Smooth muscle cell (in vitro differentiated cells): ENCODE results near the gene ETDA. TPM values are rescaled to one million over a fixed set of nuclear protein-coding genes. Genes with fewer than 3 reads are reported as not detected.
A peak's percentile ranks its signal among the peaks of the same experiment; 100 is the strongest.

Source experiments
- DNase-seq: peaks from one replicate; lab custom pipeline; 2025; ENCODE audit not compliant: unreplicated experiment; lab: John Stamatoyannopoulos, UW
- H2AFZ ChIP-seq: fragments of 200-600 bp; sonication (generic); 2 replicates; pipeline ENCODE4 v1.6.0; 2016; ENCODE audit warnings: antibody characterized with exemption, low read depth, mild to moderate bottlenecking
- H3F3A ChIP-seq: fragments of 200-600 bp; sonication (generic); 2 replicates; pipeline ENCODE4 v1.6.0; 2017; ENCODE audit warnings: antibody characterized with exemption, low read depth
- H3K27ac ChIP-seq: fragments of 200-600 bp; sonication (generic); 2 replicates; pipeline ENCODE4 v1.5.1; 2016; ENCODE audit warnings: low read depth, mild to moderate bottlenecking
- H3K27me3 ChIP-seq: fragments of 200-600 bp; sonication (generic); 2 replicates; pipeline ENCODE4 v1.6.1; 2016; ENCODE audit warnings: low read depth, mild to moderate bottlenecking
- H3K36me3 ChIP-seq: fragments of 200-600 bp; sonication (generic); 2 replicates; pipeline ENCODE4 v1.5.1; 2016; ENCODE audit warnings: low read depth
- H3K4me1 ChIP-seq: fragments of 200-600 bp; sonication (generic); 2 replicates; pipeline ENCODE4 v1.5.1; 2016; ENCODE audit warnings: low read depth
- H3K4me2 ChIP-seq: fragments of 200-600 bp; sonication (generic); 2 replicates; pipeline ENCODE4 v1.6.0; 2016; ENCODE audit warnings: mild to moderate bottlenecking
- H3K4me3 ChIP-seq: fragments of 200-600 bp; sonication (generic); 2 replicates; pipeline ENCODE4 v1.5.1; 2016; ENCODE audit warnings: mild to moderate bottlenecking
- H3K79me2 ChIP-seq: fragments of 200-600 bp; sonication (generic); 2 replicates; pipeline ENCODE4 v1.6.0; 2016; ENCODE audit warnings: low read depth, mild to moderate bottlenecking
- H3K9ac ChIP-seq: fragments of 200-600 bp; sonication (generic); 2 replicates; pipeline ENCODE4 v1.6.0; 2016; ENCODE audit warnings: low read depth
- H3K9me3 ChIP-seq: fragments of 200-600 bp; sonication (generic); replicated peaks from 2 replicates; pipeline ENCODE4 v1.5.1; 2016; ENCODE audit warnings: low read depth
- H4K20me1 ChIP-seq: fragments of 200-600 bp; sonication (generic); 2 replicates; pipeline ENCODE4 v1.6.0; 2016; ENCODE audit warnings: low read depth
- WGBS: methylation state at CpG from one replicate; pipeline ENCODE4 v1.1.7; 2016; ENCODE audit warnings: low lambda C conversion rate; 5-methylcytosine and 5-hydroxymethylcytosine counted together
- polyA plus RNA-seq: library from polyadenylated mRNA; unstranded; fragments of >200 nt; fragmentation: Nextera tagmentation; extraction: Ambion mirVana; gene quantifications from 2 replicates; pipeline ENCODE4 v1.2.1, GENCODE V29; 2016
- total RNA-seq: library from RNA; depleted of rRNA; stranded (reverse); fragments of >200 nt; gene quantifications from 2 replicates; pipeline ENCODE4 v1.2.3, GENCODE V29; 2014
- TF ChIP-seq, protein P1 (sequence below): fragments of 200-600 bp; sonication (generic); IDR thresholded peaks from 2 replicates; pipeline ENCODE4 v1.5.1; 2017; ENCODE audit warnings: borderline replicate concordance, mild to moderate bottlenecking, antibody characterized with exemption; ENCODE audit not compliant: insufficient read depth, poor library complexity, severe bottlenecking

ETDA gene
- total and polyA plus RNA-seq, 2 experiments from 2014 or later, result not detected

DNA sequence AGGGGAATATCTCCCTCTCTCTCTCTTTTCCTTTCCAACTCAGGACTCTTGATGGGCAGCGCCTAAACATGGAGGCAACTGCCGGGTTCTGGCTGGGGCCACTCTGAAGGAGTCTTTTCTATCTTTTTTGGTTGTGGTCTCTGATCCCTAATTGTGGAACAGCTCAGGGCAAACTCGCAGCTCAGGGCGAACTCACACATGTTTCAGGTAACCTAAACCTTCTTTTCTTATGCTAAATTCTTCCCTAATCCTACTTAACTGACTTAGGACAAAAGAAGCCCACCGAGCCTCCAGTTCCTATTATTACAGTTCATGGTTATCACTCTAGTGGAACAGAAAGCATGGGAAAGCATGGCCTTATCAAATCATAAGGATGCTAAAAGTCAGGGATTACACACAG, 21.3 kb downstream of the ETDA start:
- Histone ChIP-seq H3F3A (no peaks in the 10 kb centered on the region), H3K36me3 (no peaks in the 10 kb centered on the region), H3K9me3 (peaks cover 3% of the 10 kb centered on the region), H2AFZ (no peak overlapping the region), H3K79me2 (no peaks in the 10 kb centered on the region), H4K20me1 (no peaks in the 10 kb centered on the region), H3K4me1 (no peaks in the 10 kb centered on the region), H3K9ac (no peak overlapping the region), H3K4me2 (no peak overlapping the region), H3K4me3 (no peak overlapping the region), H3K27me3 (no peaks in the 10 kb centered on the region), H3K27ac (no peak overlapping the region)
- TF ChIP-seq, protein P1, sequence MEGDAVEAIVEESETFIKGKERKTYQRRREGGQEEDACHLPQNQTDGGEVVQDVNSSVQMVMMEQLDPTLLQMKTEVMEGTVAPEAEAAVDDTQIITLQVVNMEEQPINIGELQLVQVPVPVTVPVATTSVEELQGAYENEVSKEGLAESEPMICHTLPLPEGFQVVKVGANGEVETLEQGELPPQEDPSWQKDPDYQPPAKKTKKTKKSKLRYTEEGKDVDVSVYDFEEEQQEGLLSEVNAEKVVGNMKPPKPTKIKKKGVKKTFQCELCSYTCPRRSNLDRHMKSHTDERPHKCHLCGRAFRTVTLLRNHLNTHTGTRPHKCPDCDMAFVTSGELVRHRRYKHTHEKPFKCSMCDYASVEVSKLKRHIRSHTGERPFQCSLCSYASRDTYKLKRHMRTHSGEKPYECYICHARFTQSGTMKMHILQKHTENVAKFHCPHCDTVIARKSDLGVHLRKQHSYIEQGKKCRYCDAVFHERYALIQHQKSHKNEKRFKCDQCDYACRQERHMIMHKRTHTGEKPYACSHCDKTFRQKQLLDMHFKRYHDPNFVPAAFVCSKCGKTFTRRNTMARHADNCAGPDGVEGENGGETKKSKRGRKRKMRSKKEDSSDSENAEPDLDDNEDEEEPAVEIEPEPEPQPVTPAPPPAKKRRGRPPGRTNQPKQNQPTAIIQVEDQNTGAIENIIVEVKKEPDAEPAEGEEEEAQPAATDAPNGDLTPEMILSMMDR, result no peak
- DNase-seq, result no peak
- 48% methylated on average over 5 of the region's 5 CpGs for WGBS

DNA sequence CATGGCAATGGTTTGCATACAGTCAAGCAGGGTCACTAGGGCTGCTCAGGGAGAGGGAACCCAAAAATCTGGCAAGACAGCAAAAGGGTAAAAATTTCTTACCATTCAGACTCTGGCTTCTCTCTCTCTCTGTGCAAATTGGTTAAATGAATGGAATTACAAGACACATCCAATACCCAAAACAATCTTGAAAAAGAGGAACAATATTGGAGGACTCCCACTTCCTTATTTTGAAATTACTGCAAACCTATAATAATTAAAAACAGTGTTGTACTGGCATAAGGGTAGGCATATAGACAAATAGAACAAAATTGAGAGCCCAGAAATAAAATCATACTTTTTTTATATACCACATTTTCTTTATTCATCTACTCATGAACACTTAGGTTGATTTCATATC, 24.1 kb downstream of the ETDA start:
- Histone ChIP-seq H3K27me3 (no peaks in the 10 kb centered on the region), H4K20me1 (no peaks in the 10 kb centered on the region), H3K4me3 (no peak overlapping the region), H3K4me1 (no peaks in the 10 kb centered on the region), H3K27ac (no peak overlapping the region), H3K36me3 (no peaks in the 10 kb centered on the region), H3K9me3 (peaks cover 3% of the 10 kb centered on the region), H3F3A (no peaks in the 10 kb centered on the region), H3K9ac (no peak overlapping the region), H3K4me2 (no peak overlapping the region), H2AFZ (no peak overlapping the region), H3K79me2 (no peaks in the 10 kb centered on the region)
- DNase-seq, result no peak
- TF ChIP-seq, protein P1, result no peak

DNA sequence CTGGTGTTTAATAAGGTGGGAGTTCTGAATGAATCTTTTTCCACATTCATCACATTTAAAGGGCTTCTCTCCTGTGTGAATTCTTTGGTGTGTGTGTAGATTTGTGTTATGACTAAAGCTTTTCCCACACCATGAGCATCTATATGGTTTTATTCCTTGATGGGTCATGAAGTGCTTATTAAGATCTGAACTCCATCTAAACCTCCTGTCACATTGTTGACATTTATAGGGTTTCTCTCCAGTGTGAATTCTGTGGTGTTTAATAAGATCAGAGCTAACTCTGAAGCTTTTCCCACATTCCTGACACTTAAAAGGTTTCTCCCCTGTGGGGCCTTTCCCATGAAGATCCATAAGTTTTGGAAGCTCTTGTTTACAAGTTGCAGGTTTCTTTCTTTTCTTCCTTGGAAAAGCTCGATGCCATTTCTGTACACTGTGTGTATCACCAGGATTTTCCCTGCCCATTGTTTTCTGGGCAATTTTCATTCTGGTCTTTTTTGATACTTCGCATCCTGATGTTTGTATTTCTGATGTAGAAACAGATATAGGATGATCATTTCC, 35.5 kb downstream of the ETDA start:
- Histone ChIP-seq H4K20me1 (no peaks in the 10 kb centered on the region), H3K36me3 (peaks cover 14% of the 10 kb centered on the region), H3K4me1 (no peaks in the 10 kb centered on the region), H3F3A (no peaks in the 10 kb centered on the region), H3K27ac (no peak overlapping the region), H3K79me2 (no peaks in the 10 kb centered on the region), H3K27me3 (no peaks in the 10 kb centered on the region), H3K4me2 (no peak overlapping the region), H3K4me3 (no peak overlapping the region), H3K9ac (no peak overlapping the region), H3K9me3 (peaks cover 18% of the 10 kb centered on the region), H2AFZ (no peak overlapping the region)
- no peak for DNase-seq
- WGBS, result 79% methylated on average over 2 of the region's 2 CpGs
- TF ChIP-seq, protein P1, result no peak

DNA sequence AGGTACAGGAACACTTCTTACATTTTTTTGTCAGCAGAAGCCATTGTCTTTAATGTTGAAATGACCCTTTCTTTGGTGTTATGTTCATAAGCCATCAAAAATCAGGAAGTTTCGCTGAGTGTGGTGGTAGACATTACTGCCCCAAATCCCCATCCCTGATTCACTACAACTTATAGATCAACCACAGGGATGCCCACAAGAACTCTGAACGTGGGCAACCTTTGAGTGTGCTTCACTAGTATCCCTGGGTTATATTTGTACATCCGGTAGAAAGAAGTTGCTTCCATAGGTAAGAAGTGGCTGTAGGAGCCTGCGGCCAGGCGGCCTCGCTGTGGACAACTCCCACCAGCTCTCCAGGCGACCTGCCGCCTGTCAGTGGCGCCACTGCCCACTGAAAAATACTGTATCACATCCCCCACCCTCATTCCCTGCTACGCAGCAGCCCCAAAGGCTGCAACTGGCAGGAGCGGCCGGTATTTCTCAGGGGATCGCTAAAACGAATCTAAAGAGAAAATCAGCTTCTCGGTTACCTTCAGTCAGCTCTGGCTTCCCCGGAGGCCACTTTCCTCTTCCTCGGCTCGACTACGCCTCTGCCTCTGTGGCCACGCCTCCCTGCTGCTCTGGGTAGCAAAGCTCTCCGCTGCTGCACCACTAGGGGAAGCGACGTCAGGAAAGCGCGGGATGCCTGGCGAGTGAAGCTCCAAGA, 43.5 kb downstream of the ETDA start:
- H3K9ac ChIP-seq, result no peak overlapping the region
- H3K4me2 ChIP-seq, result peak overlapping the region; percentile 78
- H3K4me1 ChIP-seq, result no peaks in the 10 kb centered on the region
- 46% methylated on average over 26 of the region's 26 CpGs for WGBS
- peak overlapping the region; percentile 42 for H3K4me3 ChIP-seq
- H3K9me3 ChIP-seq, result no peaks in the 10 kb centered on the region
- H4K20me1 ChIP-seq, result no peaks in the 10 kb centered on the region
- H3K36me3 ChIP-seq, result no peaks in the 10 kb centered on the region
- no peak for DNase-seq
- no peaks in the 10 kb centered on the region for H3F3A ChIP-seq
- TF ChIP-seq, protein P1, result no peak
- H3K27me3 ChIP-seq, result no peaks in the 10 kb centered on the region
- H2AFZ ChIP-seq, result no peak overlapping the region
- H3K79me2 ChIP-seq, result no peaks in the 10 kb centered on the region
- no peak overlapping the region for H3K27ac ChIP-seq
